Mesothelial cell of epicardium (in vitro differentiated cells): ENCODE data around the gene SLC9A5. TPM values are rescaled to one million over a fixed set of nuclear protein-coding genes. Genes with fewer than 3 reads are reported as not detected.

Experiments used
- DNase-seq, 2 experiments: peaks; one replicate each; pipeline ENCODE4 v3.0.0; 2021; ENCODE audit warnings: low spot score in 2 of 2; ENCODE audit not compliant: unreplicated experiment in 2 of 2
- H3K27ac Mint-ChIP-seq: 2 replicates; pipeline ENCODE4 v1.8.0; 2021; ENCODE audit warnings: mixed read lengths
- H3K27me3 Mint-ChIP-seq: 2 replicates; pipeline ENCODE4 v1.8.0; 2021; ENCODE audit warnings: low read depth, mixed read lengths
- H3K36me3 Mint-ChIP-seq: 2 replicates; pipeline ENCODE4 v1.8.0; 2021; ENCODE audit warnings: mixed read lengths
- H3K4me1 Mint-ChIP-seq: 2 replicates; pipeline ENCODE4 v1.8.0; 2021; ENCODE audit warnings: mixed read lengths
- H3K4me3 Mint-ChIP-seq: 2 replicates; pipeline ENCODE4 v1.8.0; 2021; ENCODE audit warnings: mild to moderate bottlenecking, moderate library complexity, mixed read lengths
- H3K9me3 Mint-ChIP-seq: 2 replicates; pipeline ENCODE4 v1.8.0; 2021; ENCODE audit warnings: mixed read lengths
- total RNA-seq: library from RNA; stranded (reverse); gene quantifications from 3 replicates; pipeline ENCODE4 v1.2.1, GENCODE V29; 2021
- TF ChIP-seq, protein P1 (sequence below): fragments of 200-600 bp; sonication (generic); IDR thresholded peaks from one replicate; pipeline ENCODE4 v1.5.0; 2021; ENCODE audit warnings: antibody characterized with exemption; ENCODE audit not compliant: unreplicated experiment

SLC9A5 gene
- total RNA-seq, 1 donor from 2014 or later: 3.5 TPM

- DNase-seq: no peak
- TF ChIP-seq, protein P1, sequence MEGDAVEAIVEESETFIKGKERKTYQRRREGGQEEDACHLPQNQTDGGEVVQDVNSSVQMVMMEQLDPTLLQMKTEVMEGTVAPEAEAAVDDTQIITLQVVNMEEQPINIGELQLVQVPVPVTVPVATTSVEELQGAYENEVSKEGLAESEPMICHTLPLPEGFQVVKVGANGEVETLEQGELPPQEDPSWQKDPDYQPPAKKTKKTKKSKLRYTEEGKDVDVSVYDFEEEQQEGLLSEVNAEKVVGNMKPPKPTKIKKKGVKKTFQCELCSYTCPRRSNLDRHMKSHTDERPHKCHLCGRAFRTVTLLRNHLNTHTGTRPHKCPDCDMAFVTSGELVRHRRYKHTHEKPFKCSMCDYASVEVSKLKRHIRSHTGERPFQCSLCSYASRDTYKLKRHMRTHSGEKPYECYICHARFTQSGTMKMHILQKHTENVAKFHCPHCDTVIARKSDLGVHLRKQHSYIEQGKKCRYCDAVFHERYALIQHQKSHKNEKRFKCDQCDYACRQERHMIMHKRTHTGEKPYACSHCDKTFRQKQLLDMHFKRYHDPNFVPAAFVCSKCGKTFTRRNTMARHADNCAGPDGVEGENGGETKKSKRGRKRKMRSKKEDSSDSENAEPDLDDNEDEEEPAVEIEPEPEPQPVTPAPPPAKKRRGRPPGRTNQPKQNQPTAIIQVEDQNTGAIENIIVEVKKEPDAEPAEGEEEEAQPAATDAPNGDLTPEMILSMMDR: no peak
- no peaks in the 10 kb centered on the region for H3K4me1 Mint-ChIP-seq
- H3K27ac Mint-ChIP-seq: no peak overlapping the region
- no peaks in the 10 kb centered on the region for H3K9me3 Mint-ChIP-seq
- no peak overlapping the region for H3K4me3 Mint-ChIP-seq
- peaks cover 28% of the 10 kb centered on the region for H3K27me3 Mint-ChIP-seq
- H3K36me3 Mint-ChIP-seq: no peaks in the 10 kb centered on the region
Measured at GRCh38 chr16:67268136-67268579, 19.4 kb downstream of the SLC9A5 start.

DNA sequence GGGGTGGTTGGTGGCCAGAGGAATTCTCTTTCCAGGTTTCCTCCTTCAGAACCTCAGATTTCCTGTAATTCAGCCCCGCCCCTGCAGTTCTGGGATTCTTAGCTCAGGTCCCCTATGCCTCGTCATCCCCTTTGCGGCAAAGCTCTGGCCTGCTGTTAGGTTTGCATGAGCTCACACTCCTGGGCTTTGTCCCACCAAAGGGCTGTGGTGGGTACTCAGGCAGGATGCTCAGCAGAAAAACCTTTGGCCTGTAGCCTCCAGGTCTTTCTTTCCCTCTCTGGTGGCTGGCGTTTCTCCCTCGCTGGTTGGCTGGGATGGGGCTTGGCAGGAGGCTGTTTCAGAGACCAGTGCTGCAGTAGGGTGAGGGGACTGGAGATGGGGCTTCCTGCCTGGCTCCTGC, 21.0 kb downstream of the SLC9A5 start:
- TF ChIP-seq, protein P1: no peak
- no peak overlapping the region for H3K4me3 Mint-ChIP-seq
- H3K27me3 Mint-ChIP-seq: peaks cover 15% of the 10 kb centered on the region
- no peaks in the 10 kb centered on the region for H3K36me3 Mint-ChIP-seq
- no peaks in the 10 kb centered on the region for H3K4me1 Mint-ChIP-seq
- H3K9me3 Mint-ChIP-seq: no peaks in the 10 kb centered on the region
- no peak overlapping the region for H3K27ac Mint-ChIP-seq
- no peak for DNase-seq

GRCh38 chr16:67270931-67271338, 22.2 kb downstream of the SLC9A5 start:
- Mint-ChIP-seq H3K4me1 (no peaks in the 10 kb centered on the region), H3K4me3 (no peak overlapping the region), H3K27me3 (peaks cover 5% of the 10 kb centered on the region), H3K27ac (no peak overlapping the region), H3K36me3 (no peaks in the 10 kb centered on the region), H3K9me3 (no peaks in the 10 kb centered on the region)
- DNase-seq: no peak
- TF ChIP-seq, protein P1: no peak

DNA sequence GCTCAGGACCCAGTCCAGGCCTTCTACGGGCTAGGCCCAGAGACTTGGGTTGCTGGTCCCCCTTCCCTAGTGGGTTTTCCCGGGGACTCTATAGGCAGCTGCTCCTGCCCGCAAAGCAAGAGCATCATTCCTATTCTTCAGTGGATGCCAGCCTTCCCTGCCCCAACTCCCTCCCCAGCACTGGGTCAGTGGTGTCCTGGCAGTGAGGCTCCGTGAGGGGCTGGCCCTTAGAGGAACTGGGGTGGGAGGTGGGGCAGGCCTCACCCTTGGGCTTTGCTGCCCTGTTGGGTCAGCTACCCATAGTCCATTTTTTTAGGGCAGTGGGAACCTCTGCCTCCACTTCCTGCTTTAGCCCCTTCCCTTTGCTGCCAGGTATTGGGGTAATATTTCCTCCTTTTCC, 22.7 kb downstream of the SLC9A5 start:
- TF ChIP-seq, protein P1: no peak
- no peak overlapping the region for H3K27ac Mint-ChIP-seq
- H3K4me1 Mint-ChIP-seq: no peaks in the 10 kb centered on the region
- H3K27me3 Mint-ChIP-seq: peaks cover 1% of the 10 kb centered on the region
- H3K4me3 Mint-ChIP-seq: no peak overlapping the region
- H3K9me3 Mint-ChIP-seq: no peaks in the 10 kb centered on the region
- H3K36me3 Mint-ChIP-seq: no peaks in the 10 kb centered on the region
- no peak for DNase-seq

DNA sequence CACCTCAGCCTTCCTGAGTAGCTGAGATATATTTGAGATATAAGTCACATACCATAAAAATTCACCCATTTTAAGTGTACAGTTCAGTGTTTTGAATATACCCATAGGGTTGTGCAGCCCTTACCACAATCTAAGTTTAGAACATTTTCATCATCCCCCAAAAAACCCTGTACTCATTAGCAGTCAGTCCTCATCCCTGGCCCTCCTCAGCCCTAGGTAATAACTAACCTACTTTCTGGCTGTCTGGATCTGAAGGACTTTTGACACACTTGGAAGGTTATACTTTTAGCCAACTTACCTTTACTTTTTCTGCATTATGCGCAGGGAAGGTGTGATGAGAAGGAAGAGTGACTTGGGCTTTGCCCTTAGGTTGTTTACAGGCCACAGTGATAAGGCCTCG, 26.5 kb downstream of the SLC9A5 start:
- Mint-ChIP-seq H3K36me3 (no peaks in the 10 kb centered on the region), H3K27me3 (no peaks in the 10 kb centered on the region), H3K4me3 (no peak overlapping the region), H3K27ac (no peak overlapping the region), H3K9me3 (no peaks in the 10 kb centered on the region), H3K4me1 (peaks cover 5% of the 10 kb centered on the region)
- TF ChIP-seq, protein P1: no peak
- DNase-seq: no peak
